Measurements from ENCODE around the gene WDR44. TPM values are rescaled to one million over a fixed set of nuclear protein-coding genes. Genes with fewer than 3 reads are reported as not detected.
"Not testable (repeated sequence)": the region's sequence is repeated elsewhere in the genome, so short reads cannot be mapped to it uniquely, and the experiment has no call there.

The WDR44 gene
- total RNA-seq, 1 donor from 2014 or later = 12.0 TPM

GRCh38 chrX:118486693-118487092 is 140.8 kb downstream of the WDR44 start:
- ATAC-seq = not testable (repeated sequence)

GRCh38 chrX:118493016-118493415 is 147.1 kb downstream of the WDR44 start:
- ATAC-seq = no peak

GRCh38 chrX:118493653-118494297 is 147.9 kb downstream of the WDR44 start:
- ATAC-seq = no peak

- peak; percentile 78 for ATAC-seq
Observed at GRCh38 chrX:118495061-118495921, 149.4 kb downstream of the WDR44 start, which contains the start of gene DOCK11. DOCK11 (plus strand) TSS chrX:118495815; CDS start chrX:118495972, 157 bp downstream.

- peak; percentile 86 for ATAC-seq
Observed at GRCh38 chrX:118495958-118496762, 150.3 kb downstream of the WDR44 start.

GRCh38 chrX:118496763-118497079 is 150.8 kb downstream of the WDR44 start:
- peak; percentile 15 for ATAC-seq

- ATAC-seq = no peak
Observed at GRCh38 chrX:118497180-118497818, 151.4 kb downstream of the WDR44 start.

- ATAC-seq = no peak
Observed at GRCh38 chrX:118498351-118498750, 152.4 kb downstream of the WDR44 start.

- no peak for ATAC-seq
Observed at GRCh38 chrX:118498755-118499154, 152.8 kb downstream of the WDR44 start.

GRCh38 chrX:118499295-118499694 is 153.4 kb downstream of the WDR44 start:
- no peak for ATAC-seq

Other genes with a start within 250 kb of the WDR44 start
- 3.2 TPM for gene KLHL13, start 229.3 kb upstream of the WDR44 start, total RNA-seq
- 9.3 TPM for gene DOCK11, start 149.7 kb downstream of the WDR44 start, total RNA-seq

Measured in esophagus mucosa (tissue), 1 donor.